Measurements from ENCODE around the gene DZIP1L.

- no peak for TF ChIP-seq CTCF (IDR thresholded peaks at IDR 0.05)
- no peak for TF ChIP-seq POLR2A (IDR thresholded peaks at IDR 0.05)
These were observed 42.3 kb upstream of the DZIP1L start for GRCh38 chr3:138157743-138158142.

All from Peyer's patch (tissue), 4 donors.